ENCODE data around the gene SLC35A4. TPM values are rescaled to one million over a fixed set of nuclear protein-coding genes. Genes with fewer than 3 reads are reported as not detected.

The SLC35A4 gene
- total and polyA plus RNA-seq, 2 of the 8 experiments (the other 6 are each of a cell fraction or from before 2014, with no cell fraction given): 78.6 to 133 TPM

- H2AK5ac ChIP-seq (ENCODE audit: low read depth, low read length): no peak overlapping the region
- H4K20me1 ChIP-seq (replicated peaks in 1 of 2; ENCODE audit: control insufficient read depth in 1 of 2, insufficient read depth in 2 of 2, low read length in 2 of 2): no peaks in the 10 kb centered on the region
- no peak overlapping the region for H3K18ac ChIP-seq (ENCODE audit: extremely low read depth, low read length)
- no peaks in the 10 kb centered on the region for H3K23me2 ChIP-seq (ENCODE audit: low read depth, low read length)
- H4K8ac ChIP-seq (ENCODE audit: extremely low read depth, insufficient read depth, low read length): no peak overlapping the region
- ChIA-PET POLR2A (ENCODE audit: partially characterized antibody) (interaction anchor here (1.0 to 10.0 kb wide), 3 partner anchors 20 to 74 kb away, joined by 3 to 94 read pairs (median 4); partner anchors contain the start of genes EIF4EBP3, IK and NDUFA2), CTCF (ENCODE audit: partially characterized antibody) (interaction anchor here (0.7 to 1.5 kb wide), 6 partner anchors 22 to 73 kb away, joined by 3 to 6 read pairs (median 4); partner anchors contain the start of genes IK and NDUFA2)
- no peak overlapping the region for H3K56ac ChIP-seq (replicated peaks; ENCODE audit: insufficient read length, low read depth, low read length)
- H4K5ac ChIP-seq (ENCODE audit: insufficient read length, low read depth, low read length): no peak overlapping the region
- no peak overlapping the region for H3K23ac ChIP-seq (ENCODE audit: insufficient read length)
- TF ChIP-seq KDM5A (IDR thresholded peaks at IDR 0.05; ENCODE audit: low read length) (no peak), ZNF274 (IDR thresholded peaks at IDR 0.05; ENCODE audit: borderline replicate concordance, extremely low read depth, low read length) (no peak), PHF8 (conservative IDR thresholded peaks at IDR 0.05; ENCODE audit: low read depth, low read length) (no peak), TAF1 (IDR thresholded peaks at IDR 0.05; ENCODE audit: low read depth, low read length) (no peak), HDAC6 (IDR thresholded peaks at IDR 0.05; ENCODE audit: low read depth, low read length) (no peak)
- no peak overlapping the region for H2BK5ac ChIP-seq (ENCODE audit: low read depth, low read length)
- H3K14ac ChIP-seq (ENCODE audit: insufficient read length): no peak overlapping the region
- H3K36me3 ChIP-seq (ENCODE audit: control insufficient read depth in 2 of 4, insufficient read depth in 4 of 4, low read length in 3 of 4): no peaks in the 10 kb centered on the region
- no peak overlapping the region for H3K4me2 ChIP-seq (ENCODE audit: insufficient read depth in 1 of 2, low read depth in 2 of 2, low read length in 2 of 2)
- no peak overlapping the region for H2BK12ac ChIP-seq (ENCODE audit: low read depth, low read length)
- H3K9me3 ChIP-seq (ENCODE audit: insufficient read depth in 2 of 2, low read depth in 1 of 2, low read length in 1 of 2): no peaks in the 10 kb centered on the region
- WGBS, 2 experiments (ENCODE audit: extremely low coverage in 1 of 2, insufficient coverage in 1 of 2, insufficient read length in 1 of 2, insufficient replicate concordance in 2 of 2, low coverage in 1 of 2, low lambda C conversion rate in 2 of 2, missing lambda C conversion rate in 1 of 2): 85% methylated on average over 3 of the region's 3 CpGs; no CpG with 5 or more reads in 1 of the 2 experiments
- no peak for DNase-seq (ENCODE audit: low read depth in 1 of 2, low spot score in 2 of 2)
- no peaks in the 10 kb centered on the region for H3K79me2 ChIP-seq (ENCODE audit: control insufficient read depth in 1 of 2, insufficient read depth in 2 of 2, low read length in 2 of 2)
- H3K27me3 ChIP-seq (replicated peaks in 1 of 4; ENCODE audit: control insufficient read depth in 3 of 4, extremely low read depth in 1 of 4, insufficient read depth in 3 of 4, low read length in 3 of 4): no peaks in the 10 kb centered on the region
- H3K79me1 ChIP-seq (ENCODE audit: low read depth, low read length): no peaks in the 10 kb centered on the region
- no peak overlapping the region for H3K4me3 ChIP-seq (ENCODE audit: extremely low read depth in 1 of 4, insufficient read depth in 2 of 4, low read depth in 3 of 4, low read length in 4 of 4)
- H4K91ac ChIP-seq (replicated peaks; ENCODE audit: insufficient read length, low read length): no peak overlapping the region
- H2BK20ac ChIP-seq (ENCODE audit: low read length): no peak overlapping the region
- no peak overlapping the region for H2BK15ac ChIP-seq (ENCODE audit: low read length)
- H3K4me1 ChIP-seq (replicated peaks in 1 of 4; ENCODE audit: control insufficient read depth in 3 of 4, insufficient read depth in 4 of 4, low read length in 3 of 4): no peaks in the 10 kb centered on the region
- no peak overlapping the region for H2AFZ ChIP-seq (ENCODE audit: low read length)
- H3K4ac ChIP-seq (replicated peaks; ENCODE audit: insufficient read length, low read depth, low read length): no peak overlapping the region
- no peak for FAIRE-seq
- H2BK120ac ChIP-seq (replicated peaks; ENCODE audit: low read depth, low read length): no peak overlapping the region
- H3K9ac ChIP-seq (replicated peaks in 1 of 4; ENCODE audit: extremely low read depth in 1 of 4, low read depth in 3 of 4, low read length in 3 of 4): no peak overlapping the region
- no peak overlapping the region for H3K27ac ChIP-seq (ENCODE audit: low read depth, low read length)
Observed at GRCh38 chr5:140574165-140574564, 9.5 kb downstream of the SLC35A4 start.
